GM23248 (cell line): ENCODE measurements around the gene KCND3. TPM values are rescaled to one million over a fixed set of nuclear protein-coding genes. Genes with fewer than 3 reads are reported as not detected.

ENCODE experiments used
- DNase-seq: peaks from one replicate; pipeline ENCODE4 v3.0.0-alpha.2; 2015
- H2AFZ ChIP-seq: fragments of 200-600 bp; sonication (generic); 2 replicates; pipeline ENCODE4 v1.6.1; 2016; ENCODE audit warnings: antibody characterized with exemption
- H3F3A ChIP-seq: fragments of 200-600 bp; sonication (generic); 2 replicates; pipeline ENCODE4 v1.6.1; 2016; ENCODE audit warnings: mild to moderate bottlenecking, antibody characterized with exemption, mixed run types; ENCODE audit not compliant: insufficient read depth
- H3K27ac ChIP-seq: fragments of 200-600 bp; sonication (generic); 2 replicates; pipeline ENCODE4 v1.5.1; 2016; ENCODE audit warnings: mild to moderate bottlenecking
- H3K27me3 ChIP-seq: fragments of 200-600 bp; sonication (generic); replicated peaks from 2 replicates; pipeline ENCODE4 v1.6.1; 2016; ENCODE audit warnings: mild to moderate bottlenecking; ENCODE audit not compliant: insufficient read depth
- H3K36me3 ChIP-seq: fragments of 200-600 bp; sonication (generic); 2 replicates; pipeline ENCODE4 v1.6.1; 2016; ENCODE audit warnings: low read depth, mild to moderate bottlenecking
- H3K4me1 ChIP-seq: fragments of 200-600 bp; sonication (generic); 2 replicates; pipeline ENCODE4 v1.6.1; 2016; ENCODE audit warnings: mild to moderate bottlenecking; ENCODE audit not compliant: insufficient read depth
- H3K4me2 ChIP-seq: fragments of 200-600 bp; sonication (generic); one replicate; pipeline ENCODE4 v1.6.1; 2016; ENCODE audit warnings: mild to moderate bottlenecking; ENCODE audit not compliant: unreplicated experiment
- H3K4me3 ChIP-seq: fragments of 200-600 bp; sonication (generic); 2 replicates; pipeline ENCODE4 v1.5.1; 2016; ENCODE audit warnings: mild to moderate bottlenecking
- H3K79me2 ChIP-seq: fragments of 200-600 bp; sonication (generic); 2 replicates; pipeline ENCODE4 v1.6.1; 2016; ENCODE audit warnings: mild to moderate bottlenecking; ENCODE audit not compliant: insufficient read depth
- H3K9ac ChIP-seq: fragments of 200-600 bp; sonication (generic); 2 replicates; pipeline ENCODE4 v1.6.1; 2016; ENCODE audit warnings: mild to moderate bottlenecking
- H3K9me2 ChIP-seq: fragments of 200-600 bp; sonication (generic); 2 replicates; pipeline ENCODE4 v1.6.1; 2016; ENCODE audit warnings: mixed run types, mild to moderate bottlenecking, moderate library complexity; ENCODE audit not compliant: insufficient read depth
- H3K9me3 ChIP-seq: fragments of 200-600 bp; sonication (generic); one replicate; pipeline ENCODE4 v1.6.1; 2017; ENCODE audit warnings: low read depth
- H4K20me1 ChIP-seq: fragments of 200-600 bp; sonication (generic); 2 replicates; pipeline ENCODE4 v1.6.0; 2016; ENCODE audit not compliant: insufficient read depth
- EZH2 ChIP-seq: fragments of 200-600 bp; sonication (generic); IDR thresholded peaks from 2 replicates; pipeline ENCODE4 v1.6.1; 2018; ENCODE audit warnings: antibody characterized with exemption, mild to moderate bottlenecking; ENCODE audit not compliant: insufficient read depth, poor library complexity, severe bottlenecking
- EZH2phosphoT487 ChIP-seq: fragments of 200-600 bp; sonication (generic); IDR thresholded peaks from 2 replicates; pipeline ENCODE4 v1.6.1; 2018; ENCODE audit warnings: antibody characterized with exemption, moderate library complexity, mild to moderate bottlenecking, low read depth; ENCODE audit not compliant: insufficient read depth
- WGBS, 2 experiments: methylation state at CpG; one replicate each; pipeline ENCODE4 v1.1.6; 2015 to 2017; ENCODE audit warnings: low lambda C conversion rate in 2 of 2, low coverage in 1 of 2; ENCODE audit errors: missing lambda C conversion rate in 2 of 2; 5-methylcytosine and 5-hydroxymethylcytosine counted together
- in situ Hi-C: fragments of 300-500 bp; cut with MboI; formaldehyde crosslinking; loops from 2 replicates; pipeline ENCODE4 v1.15.0; 2020
- polyA plus RNA-seq: library from polyadenylated mRNA; unstranded; fragments of >200 nt; fragmentation: Nextera tagmentation; extraction: Ambion mirVana; gene quantifications from 2 replicates; pipeline ENCODE4 v1.2.1, GENCODE V29; 2016
- total RNA-seq: library from RNA; depleted of rRNA; stranded (reverse); fragments of >200 nt; shearing (Covaris generic); gene quantifications from 2 replicates; pipeline ENCODE4 v1.2.3, GENCODE V29; 2014

Gene KCND3
- total and polyA plus RNA-seq, 2 experiments from 2014 or later = 0.08 to 0.22 TPM

DNA sequence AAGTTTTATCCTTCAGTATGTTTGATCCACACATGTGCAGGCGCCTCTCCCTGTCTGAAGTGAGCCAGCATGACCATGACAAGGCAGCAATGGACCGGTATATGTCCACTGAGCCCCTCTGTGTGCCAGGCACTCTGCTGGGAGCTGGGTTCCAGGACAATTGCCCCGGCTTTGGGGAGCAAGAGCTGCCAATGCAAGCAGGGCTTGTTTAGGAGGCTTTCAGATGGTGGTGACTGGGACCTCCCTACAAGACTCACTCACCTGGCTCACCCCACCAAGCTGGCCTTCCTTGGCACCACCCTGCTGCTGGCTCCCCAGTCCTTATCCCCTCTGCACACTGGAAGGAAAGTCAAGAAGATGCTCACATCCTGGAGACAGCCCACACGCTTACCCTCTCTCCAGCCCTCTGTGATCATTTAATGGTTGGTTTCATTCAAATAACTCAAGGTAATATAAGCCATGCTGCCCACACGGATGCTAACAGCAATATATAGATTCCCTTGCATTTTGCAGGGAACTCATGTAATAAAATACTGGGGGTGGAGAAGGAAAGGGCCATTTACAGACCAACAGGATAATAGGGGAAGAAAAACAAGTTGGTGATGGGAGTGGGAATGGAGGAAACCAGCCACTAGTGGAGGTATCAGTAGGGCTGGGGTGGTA lies 23.6 kb downstream of the KCND3 start:
- Histone ChIP-seq H4K20me1 (no peaks in the 10 kb centered on the region), H3K79me2 (no peaks in the 10 kb centered on the region), H3K27ac (no peak overlapping the region), H2AFZ (no peak overlapping the region), H3K9me3 (no peaks in the 10 kb centered on the region), H3K36me3 (no peaks in the 10 kb centered on the region), H3K9ac (no peak overlapping the region), H3F3A (no peaks in the 10 kb centered on the region), H3K27me3 (peaks cover 6% of the 10 kb centered on the region; the same call in 1 of the 2 replicates), H3K4me1 (no peaks in the 10 kb centered on the region), H3K9me2 (no peaks in the 10 kb centered on the region), H3K4me3 (no peak overlapping the region), H3K4me2 (no peak overlapping the region)
- 24 to 39% methylated on average over 5 of the region's 5 CpGs for WGBS, 2 experiments
- no peak for DNase-seq
- in situ Hi-C loops = no loop called here
- TF ChIP-seq EZH2phosphoT487 = no peak
- no peak for TF ChIP-seq EZH2

DNA sequence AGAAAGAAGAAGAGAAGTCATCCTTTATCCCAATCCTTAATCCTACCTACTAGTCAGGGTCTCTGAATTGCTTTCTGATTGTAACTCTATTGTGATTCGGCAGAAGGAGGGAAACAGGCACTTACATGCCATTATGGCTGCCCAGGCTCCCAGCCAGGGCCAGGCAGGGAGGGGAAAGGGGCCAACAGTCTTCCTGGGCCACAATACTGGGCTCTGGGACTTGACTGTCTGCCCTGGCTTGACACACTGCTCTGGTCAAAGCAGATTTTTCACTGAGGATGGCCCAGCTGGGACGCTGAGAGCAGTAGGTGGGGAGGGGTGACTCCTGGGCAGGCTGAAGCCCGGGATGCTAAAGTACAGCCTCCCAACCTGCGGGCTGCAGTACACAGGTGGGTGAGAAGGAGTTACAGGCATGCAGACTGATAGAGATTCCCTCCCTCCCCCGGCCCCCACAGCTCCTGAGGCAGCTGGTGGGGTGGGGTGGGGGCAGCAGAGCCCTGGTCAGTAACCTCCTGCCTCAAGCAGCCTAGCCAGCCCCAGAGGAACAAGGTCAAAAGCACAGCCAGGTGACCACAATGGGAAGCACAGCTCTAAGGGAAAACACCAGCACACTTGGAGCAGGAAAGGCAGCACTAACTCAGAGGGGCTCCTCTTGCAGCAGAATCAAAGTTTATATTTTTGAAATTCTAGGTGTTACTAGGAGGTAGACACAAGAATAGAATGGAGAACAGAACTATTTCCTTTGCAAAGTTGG lies 25.3 kb downstream of the KCND3 start:
- Histone ChIP-seq H4K20me1 (no peaks in the 10 kb centered on the region), H3K27ac (no peak overlapping the region), H3F3A (no peaks in the 10 kb centered on the region), H3K9me2 (no peaks in the 10 kb centered on the region), H3K36me3 (no peaks in the 10 kb centered on the region), H3K79me2 (no peaks in the 10 kb centered on the region), H3K9ac (no peak overlapping the region), H3K4me3 (no peak overlapping the region), H3K4me1 (no peaks in the 10 kb centered on the region), H3K9me3 (no peaks in the 10 kb centered on the region), H3K27me3 (peaks cover 6% of the 10 kb centered on the region; the same call in 1 of the 2 replicates), H3K4me2 (no peak overlapping the region), H2AFZ (no peak overlapping the region)
- DNase-seq = no peak
- WGBS, 2 experiments = 2 to 15% methylated on average over 4 to 5 of the region's 5 CpGs
- in situ Hi-C loops = no loop called here
- TF ChIP-seq EZH2phosphoT487 (no peak), EZH2 (no peak)

DNA sequence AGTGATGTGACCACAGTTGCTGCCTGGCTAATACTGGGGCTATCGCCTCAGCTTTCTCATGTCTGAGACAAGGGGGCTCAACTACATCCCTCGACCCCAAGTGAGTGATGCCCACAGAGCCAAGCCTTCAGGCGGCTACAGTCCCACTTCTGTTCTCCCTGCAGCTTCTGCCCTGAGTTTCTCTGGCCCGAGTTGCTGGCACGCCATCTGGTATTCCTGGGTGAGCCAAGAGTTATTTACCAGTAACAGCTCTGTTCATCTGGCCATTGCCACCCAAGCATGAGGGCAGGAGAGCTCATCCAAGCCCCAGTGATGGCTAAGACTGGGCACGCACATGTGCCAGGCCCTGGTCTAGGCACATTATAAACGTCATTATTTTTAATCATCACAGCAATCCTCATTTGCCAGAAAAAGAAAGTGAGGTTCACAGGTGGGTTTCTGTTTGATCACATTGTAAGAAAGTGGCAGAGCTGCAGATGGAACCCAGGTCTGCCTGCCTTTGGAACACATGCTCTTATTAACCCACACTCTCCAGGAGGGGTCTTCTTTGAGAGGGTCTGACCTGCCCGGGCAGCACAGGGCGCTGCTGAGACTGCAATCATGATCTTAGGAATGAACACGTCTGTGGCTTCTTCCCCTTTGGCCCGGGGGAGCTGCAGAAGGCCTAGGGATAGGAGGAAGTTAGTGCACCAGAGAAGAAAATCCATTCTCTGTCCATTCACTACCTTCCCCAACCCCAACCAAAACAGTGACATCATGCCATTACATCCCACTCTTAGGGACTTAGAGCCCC lies 27.5 kb downstream of the KCND3 start:
- Histone ChIP-seq H3K27ac (no peak overlapping the region), H3K4me3 (no peak overlapping the region), H3K9me2 (no peaks in the 10 kb centered on the region), H2AFZ (no peak overlapping the region), H3K27me3 (peaks cover 6% of the 10 kb centered on the region; the same call in 1 of the 2 replicates), H3K9me3 (no peaks in the 10 kb centered on the region), H3K4me1 (no peaks in the 10 kb centered on the region), H3K4me2 (no peak overlapping the region), H4K20me1 (no peaks in the 10 kb centered on the region), H3K9ac (no peak overlapping the region), H3K79me2 (no peaks in the 10 kb centered on the region), H3F3A (no peaks in the 10 kb centered on the region), H3K36me3 (no peaks in the 10 kb centered on the region)
- 31 to 38% methylated on average over 11 of the region's 11 CpGs for WGBS, 2 experiments
- in situ Hi-C loops = no loop called here
- no peak for TF ChIP-seq EZH2
- DNase-seq = no peak

DNA sequence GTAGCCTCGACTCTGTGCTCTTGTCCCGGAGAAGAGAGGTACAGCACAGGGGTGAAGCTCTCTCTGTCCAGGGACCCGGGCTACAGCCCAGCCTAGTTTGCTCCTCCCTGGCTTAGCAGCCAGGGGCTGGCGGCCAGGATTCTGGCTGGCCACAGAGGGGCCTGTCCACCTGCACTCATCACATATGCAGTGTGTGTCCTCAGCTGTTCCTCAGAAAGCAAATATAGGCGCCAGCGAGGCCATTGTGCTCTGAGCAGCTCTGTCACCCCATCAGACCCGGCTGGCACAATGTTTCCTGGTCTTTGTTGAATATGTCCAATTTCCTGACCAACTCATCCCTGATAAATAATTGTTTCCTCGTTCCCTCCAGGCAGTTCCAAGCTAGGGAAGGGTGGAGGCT lies 28.5 kb downstream of the KCND3 start:
- H3K4me2 ChIP-seq = no peak overlapping the region
- no peaks in the 10 kb centered on the region for H3K9me2 ChIP-seq
- no peak overlapping the region for H3K27ac ChIP-seq
- H3K79me2 ChIP-seq = no peaks in the 10 kb centered on the region
- H2AFZ ChIP-seq = no peak overlapping the region
- no peaks in the 10 kb centered on the region for H3K36me3 ChIP-seq
- DNase-seq = no peak
- TF ChIP-seq EZH2phosphoT487 = no peak
- TF ChIP-seq EZH2 = no peak
- WGBS, 2 experiments = 28 to 39% methylated on average over 8 of the region's 8 CpGs
- H3K9me3 ChIP-seq = no peaks in the 10 kb centered on the region
- no peak overlapping the region for H3K4me3 ChIP-seq
- no peak overlapping the region for H3K9ac ChIP-seq
- H3K27me3 ChIP-seq = peaks cover 6% of the 10 kb centered on the region; the same call in 1 of the 2 replicates
- in situ Hi-C loops = no loop called here
- no peaks in the 10 kb centered on the region for H3F3A ChIP-seq
- H4K20me1 ChIP-seq = no peaks in the 10 kb centered on the region
- no peaks in the 10 kb centered on the region for H3K4me1 ChIP-seq
